Endodermal cell (in vitro differentiated cells): ENCODE measurements around the gene YEATS4. TPM values are rescaled to one million over a fixed set of nuclear protein-coding genes. Genes with fewer than 3 reads are reported as not detected.

Source experiments
- DNase-seq: peaks from one replicate; pipeline ENCODE4 v3.0.0-alpha.2; 2017
- H3K27ac ChIP-seq: 2 replicates; pipeline ENCODE4 v1.5.1; 2013; ENCODE audit warnings: mild to moderate bottlenecking, low read depth, low read length, moderate library complexity
- H3K27me3 ChIP-seq: 2 replicates; pipeline ENCODE4 v1.6.1; 2013; ENCODE audit warnings: mild to moderate bottlenecking, low read length, moderate library complexity; ENCODE audit not compliant: insufficient read depth, control insufficient read depth, poor library complexity, severe bottlenecking
- H3K36me3 ChIP-seq: 2 replicates; pipeline ENCODE4 v1.7.0; 2013; ENCODE audit warnings: mild to moderate bottlenecking, low read length, moderate library complexity; ENCODE audit not compliant: control insufficient read depth, insufficient read depth
- H3K4me1 ChIP-seq: one replicate; pipeline ENCODE4 v1.7.0; 2013; ENCODE audit warnings: low read length; ENCODE audit not compliant: control insufficient read depth, insufficient read depth
- H3K4me3 ChIP-seq: 2 replicates; pipeline ENCODE4 v1.5.1; 2013; ENCODE audit warnings: mild to moderate bottlenecking, low read length, moderate library complexity
- H3K9ac ChIP-seq: 2 replicates; pipeline ENCODE4 v1.6.1; 2013; ENCODE audit warnings: mild to moderate bottlenecking, low read length, moderate library complexity; ENCODE audit not compliant: poor library complexity, severe bottlenecking; ENCODE audit errors: extremely low read depth
- H3K9me3 ChIP-seq: 2 replicates; pipeline ENCODE4 v1.6.1; 2013; ENCODE audit warnings: mild to moderate bottlenecking, low read length, moderate library complexity; ENCODE audit not compliant: control insufficient read depth
- H3K27ac Mint-ChIP-seq: 2 replicates; pipeline ENCODE4 v1.8.0; 2020; ENCODE audit warnings: mixed read lengths
- H3K27me3 Mint-ChIP-seq: 2 replicates; pipeline ENCODE4 v1.8.0; 2021; ENCODE audit warnings: mild to moderate bottlenecking, mixed read lengths; ENCODE audit not compliant: insufficient read depth
- H3K36me3 Mint-ChIP-seq: 2 replicates; pipeline ENCODE4 v1.8.0; 2020; ENCODE audit warnings: low read depth, mixed read lengths
- H3K4me1 Mint-ChIP-seq: 2 replicates; pipeline ENCODE4 v1.8.0; 2020; ENCODE audit warnings: mixed read lengths
- H3K4me3 Mint-ChIP-seq: 2 replicates; pipeline ENCODE4 v1.8.0; 2020; ENCODE audit warnings: mild to moderate bottlenecking, moderate library complexity, mixed read lengths
- H3K9me3 Mint-ChIP-seq: 2 replicates; pipeline ENCODE4 v1.8.0; 2020; ENCODE audit warnings: mild to moderate bottlenecking, mixed read lengths
- WGBS, 2 experiments: methylation state at CpG; one replicate each; pipeline versions ENCODE4 v1.1.5 to v1.1.7; 2013; ENCODE audit warnings: missing lambda C conversion rate in 2 of 2, mixed read lengths in 1 of 2; ENCODE audit not compliant: insufficient coverage in 1 of 2, insufficient read length in 1 of 2; 5-methylcytosine and 5-hydroxymethylcytosine counted together
- total RNA-seq, 2 donors: library from RNA; stranded (reverse); fragmentation: NEBNext Ultra II Directional in 1 of 2; extraction: Animal tissue kit (Norgen Biotek cat#: 25700) in 1 of 2; gene quantifications; 2 replicates in 1 of 2; 3 replicates in 1 of 2; pipeline ENCODE4 v1.2.1, GENCODE V29; 2021
- TF ChIP-seq, protein P1 (sequence below): fragments of 200-600 bp; sonication (generic); conservative IDR thresholded peaks from 2 replicates; pipeline ENCODE4 v1.5.0; 2021; ENCODE audit warnings: antibody characterized with exemption, mild to moderate bottlenecking

YEATS4 gene
- total RNA-seq, 2 donors from 2014 or later: 37.0 to 40.9 TPM

- no peak for DNase-seq
- peaks cover 20% of the 10 kb centered on the region for H3K36me3 Mint-ChIP-seq
- Histone ChIP-seq H3K27me3 (no peaks in the 10 kb centered on the region), H3K9me3 (peaks cover 20% of the 10 kb centered on the region), H3K27ac (no peak overlapping the region), H3K36me3 (peaks cover 14% of the 10 kb centered on the region), H3K9ac (no peak overlapping the region), H3K4me3 (no peak overlapping the region), H3K4me1 (no peaks in the 10 kb centered on the region)
- no peaks in the 10 kb centered on the region for H3K27me3 Mint-ChIP-seq
- H3K4me1 Mint-ChIP-seq: no peaks in the 10 kb centered on the region
- 85% methylated on average over 2 of the region's 3 CpGs; no CpG with 5 or more reads in 1 of the 2 experiments for WGBS, 2 experiments
- TF ChIP-seq, protein P1, sequence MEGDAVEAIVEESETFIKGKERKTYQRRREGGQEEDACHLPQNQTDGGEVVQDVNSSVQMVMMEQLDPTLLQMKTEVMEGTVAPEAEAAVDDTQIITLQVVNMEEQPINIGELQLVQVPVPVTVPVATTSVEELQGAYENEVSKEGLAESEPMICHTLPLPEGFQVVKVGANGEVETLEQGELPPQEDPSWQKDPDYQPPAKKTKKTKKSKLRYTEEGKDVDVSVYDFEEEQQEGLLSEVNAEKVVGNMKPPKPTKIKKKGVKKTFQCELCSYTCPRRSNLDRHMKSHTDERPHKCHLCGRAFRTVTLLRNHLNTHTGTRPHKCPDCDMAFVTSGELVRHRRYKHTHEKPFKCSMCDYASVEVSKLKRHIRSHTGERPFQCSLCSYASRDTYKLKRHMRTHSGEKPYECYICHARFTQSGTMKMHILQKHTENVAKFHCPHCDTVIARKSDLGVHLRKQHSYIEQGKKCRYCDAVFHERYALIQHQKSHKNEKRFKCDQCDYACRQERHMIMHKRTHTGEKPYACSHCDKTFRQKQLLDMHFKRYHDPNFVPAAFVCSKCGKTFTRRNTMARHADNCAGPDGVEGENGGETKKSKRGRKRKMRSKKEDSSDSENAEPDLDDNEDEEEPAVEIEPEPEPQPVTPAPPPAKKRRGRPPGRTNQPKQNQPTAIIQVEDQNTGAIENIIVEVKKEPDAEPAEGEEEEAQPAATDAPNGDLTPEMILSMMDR: no peak
- H3K4me3 Mint-ChIP-seq: no peak overlapping the region
- H3K27ac Mint-ChIP-seq: no peak overlapping the region
- H3K9me3 Mint-ChIP-seq: peaks cover 13% of the 10 kb centered on the region
Measured at GRCh38 chr12:69397978-69398377, 38.4 kb downstream of the YEATS4 start.

GRCh38 chr12:69401940-69402339, 42.4 kb downstream of the YEATS4 start:
- no peaks in the 10 kb centered on the region for H3K27me3 ChIP-seq
- H3K4me3 ChIP-seq: no peak overlapping the region
- H3K4me3 Mint-ChIP-seq: no peak overlapping the region
- TF ChIP-seq, protein P1: no peak
- no peak overlapping the region for H3K27ac Mint-ChIP-seq
- peaks cover 7% of the 10 kb centered on the region for H3K9me3 Mint-ChIP-seq
- no peak overlapping the region for H3K27ac ChIP-seq
- no peak overlapping the region for H3K9ac ChIP-seq
- DNase-seq: no peak
- H3K9me3 ChIP-seq: peaks cover 16% of the 10 kb centered on the region
- no peaks in the 10 kb centered on the region for H3K27me3 Mint-ChIP-seq
- H3K4me1 Mint-ChIP-seq: no peaks in the 10 kb centered on the region
- H3K4me1 ChIP-seq: no peaks in the 10 kb centered on the region
- peaks cover 16% of the 10 kb centered on the region for H3K36me3 Mint-ChIP-seq
- peaks cover 5% of the 10 kb centered on the region for H3K36me3 ChIP-seq
- WGBS, 2 experiments: 89% methylated on average over 4 of the region's 4 CpGs; no CpG with 5 or more reads in 1 of the 2 experiments

- Histone ChIP-seq H3K4me1 (no peaks in the 10 kb centered on the region), H3K4me3 (no peak overlapping the region), H3K27me3 (no peaks in the 10 kb centered on the region), H3K36me3 (no peaks in the 10 kb centered on the region), H3K9ac (no peak overlapping the region), H3K9me3 (peaks cover 6% of the 10 kb centered on the region), H3K27ac (no peak overlapping the region)
- Mint-ChIP-seq H3K9me3 (no peaks in the 10 kb centered on the region), H3K4me3 (no peak overlapping the region), H3K4me1 (no peaks in the 10 kb centered on the region), H3K27ac (no peak overlapping the region), H3K27me3 (no peaks in the 10 kb centered on the region), H3K36me3 (no peaks in the 10 kb centered on the region)
- no peak for DNase-seq
- WGBS, 2 experiments: 93 to 96% methylated on average over 3 to 6 of the region's 7 CpGs
- TF ChIP-seq, protein P1: no peak
Measured at GRCh38 chr12:69404851-69405565, 45.5 kb downstream of the YEATS4 start.
